Calu3 (cell line): ENCODE measurements around the gene DPP3. TPM values are rescaled to one million over a fixed set of nuclear protein-coding genes. Genes with fewer than 3 reads are reported as not detected.
"Not testable (repeated sequence)": the region's sequence is repeated elsewhere in the genome, so short reads cannot be mapped to it uniquely, and the experiment has no call there.

ENCODE experiments used
- BruUV-seq: library from RNA; stranded (reverse); fragments of 400-500 nt; replicated peaks from 2 replicates; lab custom pipeline; 2021; lab: Mats Ljungman, UMichigan
- CTCF ChIA-PET: fragments of 300-600 bp; sonication (Branson Sonifier 250); formaldehyde crosslinking; loops from one replicate; lab custom pipeline; 2022; ENCODE audit warnings: antibody characterized with exemption; lab: Charles Lee
- DNase-seq: peaks from one replicate; pipeline ENCODE4 v3.0.0; 2022
- H3K27ac Mint-ChIP-seq: one replicate; pipeline ENCODE4 v1.8.0; 2022; ENCODE audit warnings: mixed read lengths; ENCODE audit not compliant: unreplicated experiment
- H3K27me3 Mint-ChIP-seq: one replicate; pipeline ENCODE4 v1.8.0; 2022; ENCODE audit warnings: mixed read lengths; ENCODE audit not compliant: unreplicated experiment
- H3K36me3 Mint-ChIP-seq: one replicate; pipeline ENCODE4 v1.8.0; 2022; ENCODE audit warnings: mild to moderate bottlenecking, moderate library complexity, mixed read lengths; ENCODE audit not compliant: insufficient read depth, unreplicated experiment
- H3K4me1 Mint-ChIP-seq: one replicate; pipeline ENCODE4 v1.8.0; 2022; ENCODE audit warnings: mild to moderate bottlenecking, low read depth, mixed read lengths; ENCODE audit not compliant: unreplicated experiment
- H3K4me3 Mint-ChIP-seq: one replicate; pipeline ENCODE4 v1.8.0; 2022; ENCODE audit warnings: mild to moderate bottlenecking, low read depth, moderate library complexity, mixed read lengths; ENCODE audit not compliant: unreplicated experiment
- H3K9me3 Mint-ChIP-seq: one replicate; pipeline ENCODE4 v1.8.0; 2022; ENCODE audit warnings: low read depth, mixed read lengths; ENCODE audit not compliant: unreplicated experiment
- CTCF ChIP-seq: fragments of 200-600 bp; IDR thresholded peaks from one replicate; pipeline ENCODE4 v1.8.0; 2022; ENCODE audit warnings: antibody characterized with exemption; ENCODE audit not compliant: unreplicated experiment
- intact Hi-C: fragments of 100-400 bp; cut with micrococcal nuclease; formaldehyde crosslinking; loops from one replicate; pipeline ENCODE4 v1.10.0; 2022; ENCODE audit not compliant: unreplicated experiment
- total RNA-seq: library from RNA; stranded (reverse); gene quantifications from 2 replicates; pipeline ENCODE4 v1.2.3, GENCODE V29; 2022

The DPP3 gene
- total RNA-seq, 1 experiment from 2014 or later, result 57.4 TPM

GRCh38 chr11:66437979-66438503, 42.2 kb upstream of the DPP3 start:
- peaks cover 23% of the 10 kb centered on the region for H3K36me3 Mint-ChIP-seq
- no peaks in the 10 kb centered on the region for H3K4me1 Mint-ChIP-seq
- H3K27ac Mint-ChIP-seq, result peak overlapping the region; percentile 87
- peak overlapping the region; percentile 86 for H3K4me3 Mint-ChIP-seq
- CTCF ChIA-PET, result interaction anchor here (1.1 to 1.6 kb wide), 6 partner anchors 20 to 240 kb away, joined by 7 to 14 read pairs (median 8); partner anchors contain the start of genes DPP3, PELI3 and RBM4B
- BruUV-seq, result TSS peak; percentile 53
- no peak for DNase-seq
- no peaks in the 10 kb centered on the region for H3K9me3 Mint-ChIP-seq
- no peak for TF ChIP-seq CTCF
- intact Hi-C loops, result no loop called here
- peaks cover 13% of the 10 kb centered on the region for H3K27me3 Mint-ChIP-seq

GRCh38 chr11:66438504-66439466, 41.4 kb upstream of the DPP3 start, which contains the start of gene MRPL11:
TSS of gene MRPL11 (minus strand) at chr11:66438848. CDS start at chr11:66438754, 94 bp downstream.
- no TSS peak for BruUV-seq
- intact Hi-C loops, result no loop called here
- H3K4me1 Mint-ChIP-seq, result no peaks in the 10 kb centered on the region
- TF ChIP-seq CTCF, result peak; percentile 59
- peak within 1 kb of the TSS; percentile 86 for H3K4me3 Mint-ChIP-seq
- DNase-seq, result peak; percentile 93
- CTCF ChIA-PET, result interaction anchor here (0.5 to 1.6 kb wide), 15 partner anchors 10 to 964 kb away, joined by 3 to 14 read pairs (median 4); partner anchors contain the start of genes CD248, DPP3, PELI3 and RBM4B
- H3K36me3 Mint-ChIP-seq, result peaks cover 23% of the 10 kb centered on the region
- peaks cover 20% of the 10 kb centered on the region for H3K27me3 Mint-ChIP-seq
- no peaks in the 10 kb centered on the region for H3K9me3 Mint-ChIP-seq
- peak within 1 kb of the TSS; percentile 87 for H3K27ac Mint-ChIP-seq

GRCh38 chr11:66440101-66440939, 39.9 kb upstream of the DPP3 start:
- BruUV-seq, H3K4me3 Mint-ChIP-seq, H3K4me1 Mint-ChIP-seq, intact Hi-C loops, DNase-seq, H3K27ac Mint-ChIP-seq, H3K9me3 Mint-ChIP-seq: not testable (repeated sequence)
- Mint-ChIP-seq H3K36me3 (peaks cover 23% of the 10 kb centered on the region), H3K27me3 (peaks cover 30% of the 10 kb centered on the region)
- CTCF ChIA-PET, result interaction anchor here (1.2 kb wide), 1 partner anchor 40 kb away, joined by 3 read pairs; the partner anchor contains the start of gene DPP3

GRCh38 chr11:66440940-66441282, 39.3 kb upstream of the DPP3 start:
- CTCF ChIA-PET, H3K4me1 Mint-ChIP-seq, intact Hi-C loops, DNase-seq, H3K9me3 Mint-ChIP-seq, H3K27ac Mint-ChIP-seq, H3K4me3 Mint-ChIP-seq, BruUV-seq: not testable (repeated sequence)
- H3K36me3 Mint-ChIP-seq, result peaks cover 23% of the 10 kb centered on the region
- H3K27me3 Mint-ChIP-seq, result peaks cover 36% of the 10 kb centered on the region
